Breast epithelium (tissue), 3 donors: ENCODE measurements around the gene RPS17.
"Not testable (repeated sequence)": the region's sequence is repeated elsewhere in the genome, so short reads cannot be mapped to it uniquely, and the experiment has no call there.

Source experiments
- CTCF ChIP-seq, 3 donors: fragments of 450-650 bp; IDR thresholded peaks; one replicate each; pipeline ENCODE4 v1.5.1; 2016 to 2017; ENCODE audit warnings: antibody characterized with exemption in 3 of 3, mild to moderate bottlenecking in 3 of 3, moderate library complexity in 3 of 3
- POLR2A ChIP-seq: fragments of 450-650 bp; IDR thresholded peaks from one replicate; pipeline ENCODE4 v1.6.1; 2016; ENCODE audit warnings: antibody characterized with exemption, mild to moderate bottlenecking, moderate library complexity
- POLR2AphosphoS5 ChIP-seq, 3 donors: sonication (generic); formaldehyde crosslinking; IDR thresholded peaks; one replicate each; pipeline ENCODE4 v1.6.1; 2017; ENCODE audit warnings: antibody characterized with exemption in 3 of 3

- not testable (repeated sequence) for TF ChIP-seq CTCF (IDR thresholded peaks at IDR 0.05); POLR2A; POLR2AphosphoS5 (IDR thresholded peaks at IDR 0.05)
Observed at GRCh38 chr15:82507087-82507486, 33.2 kb downstream of the RPS17 start.
